ENCODE data around the gene SDR39U1. TPM values are rescaled to one million over a fixed set of nuclear protein-coding genes. Genes with fewer than 3 reads are reported as not detected.

The SDR39U1 gene
- total RNA-seq, 1 experiment from 2014 or later = 56.7 TPM

- H3K9me3 Mint-ChIP-seq = no peaks in the 10 kb centered on the region
- no peak overlapping the region for H3K27ac Mint-ChIP-seq
- ATAC-seq (no peak), DNase-seq (ENCODE audit: low spot score) (no peak)
- H3K4me1 Mint-ChIP-seq = peaks cover 14% of the 10 kb centered on the region
- ChIA-PET CTCF (interaction anchor here (0.9 to 4.2 kb wide), 13 partner anchors 8 to 193 kb away, joined by 3 to 83 read pairs (median 9); partner anchors contain the start of genes ADCY4, LTB4R2 and TINF2), POLR2A (interaction anchor here (1.0 to 2.1 kb wide), 2 partner anchors 29 to 104 kb away, joined by 3 to 7 read pairs; no protein-coding TSS in a partner anchor)
- peaks cover 33% of the 10 kb centered on the region for H3K36me3 Mint-ChIP-seq
- no peak overlapping the region for H3K4me3 Mint-ChIP-seq
- H3K27me3 Mint-ChIP-seq (ENCODE audit: low read depth) = no peaks in the 10 kb centered on the region
- TF ChIP-seq ATF6 (CRISPR knock-in tag; IDR thresholded peaks at IDR 0.05) (no peak), ZNF317 (CRISPR knock-in tag; IDR thresholded peaks at IDR 0.05; ENCODE audit: borderline replicate concordance, low read depth) (no peak), HMGXB4 (CRISPR knock-in tag; IDR thresholded peaks at IDR 0.05) (no peak), SMAD4 (CRISPR knock-in tag; IDR thresholded peaks at IDR 0.05) (no peak), NFATC4 (CRISPR knock-in tag; IDR thresholded peaks at IDR 0.05) (no peak), CREB1 (CRISPR knock-in tag; IDR thresholded peaks at IDR 0.05) (no peak), ARID4B (CRISPR knock-in tag; IDR thresholded peaks at IDR 0.05; ENCODE audit: borderline replicate concordance) (no peak), E2F4 (CRISPR knock-in tag; IDR thresholded peaks at IDR 0.05; ENCODE audit: borderline replicate concordance, low read depth) (no peak), FOXJ3 (CRISPR knock-in tag; IDR thresholded peaks at IDR 0.05; ENCODE audit: borderline replicate concordance) (no peak), ZSCAN18 (CRISPR knock-in tag; IDR thresholded peaks at IDR 0.05) (no peak)
Observed at GRCh38 chr14:24435192-24435810, 7.3 kb downstream of the SDR39U1 start.

GRCh38 chr14:24434676-24435075 lies 7.9 kb downstream of the SDR39U1 start:
- CTCF ChIA-PET = interaction anchor here (0.9 to 4.2 kb wide), 4 partner anchors 69 to 126 kb away, joined by 3 to 83 read pairs (median 26); partner anchors contain the start of gene ADCY4

More at GRCh38 chr14:24434676-24435075, 7.9 kb downstream of the SDR39U1 start:
- H3K27me3 Mint-ChIP-seq (ENCODE audit: low read depth) = no peaks in the 10 kb centered on the region
- no peaks in the 10 kb centered on the region for H3K9me3 Mint-ChIP-seq
- no peak overlapping the region for H3K4me3 Mint-ChIP-seq
- H3K36me3 Mint-ChIP-seq = peaks cover 31% of the 10 kb centered on the region
- no peak overlapping the region for H3K27ac Mint-ChIP-seq
- ATAC-seq (no peak), DNase-seq (ENCODE audit: low spot score) (no peak)
- peaks cover 14% of the 10 kb centered on the region for H3K4me1 Mint-ChIP-seq
- POLR2A ChIA-PET = no interaction called here
- TF ChIP-seq ELF4 (CRISPR knock-in tag; IDR thresholded peaks at IDR 0.05; ENCODE audit: low read depth) = no peak

Data from WTC11 (cell line).